ELF-1 (cell line): ENCODE measurements around the gene IRF4.

Experiments
- DNase-seq: peaks from one replicate; pipeline ENCODE4 v3.0.0-alpha.2; 2016; ENCODE audit warnings: low read depth, low spot score

The IRF4 gene

DNA sequence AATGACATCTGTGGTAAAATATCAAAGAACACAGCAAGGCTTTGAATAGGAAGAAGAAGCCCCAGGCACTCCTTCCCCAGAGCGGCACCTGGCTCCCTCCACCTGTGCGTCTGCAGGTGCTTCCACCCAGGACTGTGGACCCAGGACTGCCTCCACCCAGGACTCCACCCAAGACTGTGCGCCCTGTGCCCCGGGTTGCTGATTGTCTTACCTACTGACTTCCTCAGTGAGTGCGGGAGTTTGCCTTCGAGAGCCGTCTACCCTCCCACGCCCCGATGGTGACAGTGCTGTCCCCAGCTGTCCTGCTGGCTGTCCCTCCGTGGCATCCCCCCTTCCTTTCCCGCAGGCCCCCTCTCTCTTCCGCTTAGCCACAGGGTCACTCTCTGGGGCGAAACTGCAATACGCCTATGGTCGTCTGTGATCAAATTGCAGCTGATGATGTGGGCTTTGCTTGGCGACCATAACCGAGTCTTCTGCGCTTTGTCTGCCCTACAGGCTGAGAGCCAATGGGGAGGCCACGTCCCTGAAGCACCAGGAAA, 52.1 kb downstream of the IRF4 start:
- no peak for DNase-seq

DNA sequence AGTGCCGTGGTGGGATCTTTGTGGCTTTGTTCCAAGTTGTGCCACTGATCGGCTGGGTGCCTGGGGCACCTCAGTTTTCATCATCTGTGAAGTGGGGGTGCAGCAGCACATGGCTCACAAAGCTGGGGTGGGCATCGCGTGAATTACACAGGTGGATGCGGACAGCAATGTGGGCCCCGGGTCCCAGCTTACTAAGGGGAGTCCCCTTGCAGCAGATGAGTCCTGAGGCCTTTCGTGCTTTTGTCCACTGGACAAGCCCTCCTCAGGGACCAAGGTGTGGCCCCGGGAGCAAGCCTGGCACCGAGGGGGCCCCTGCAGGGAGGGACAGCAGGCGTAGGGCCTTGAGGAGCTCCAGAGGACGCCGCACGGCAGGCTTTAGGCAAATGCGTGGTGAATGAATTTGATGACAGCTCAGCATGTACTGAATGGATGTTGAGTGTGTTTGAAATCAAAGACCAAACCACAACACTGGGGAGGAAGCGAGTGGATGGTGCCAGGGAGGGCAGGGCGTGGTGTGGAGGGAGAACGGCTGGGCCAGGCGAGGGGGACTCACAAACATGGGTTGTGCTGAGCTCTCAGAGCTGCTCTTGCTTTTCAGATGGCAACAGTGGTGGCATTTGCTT, 53.2 kb downstream of the IRF4 start:
- DNase-seq = no peak

DNA sequence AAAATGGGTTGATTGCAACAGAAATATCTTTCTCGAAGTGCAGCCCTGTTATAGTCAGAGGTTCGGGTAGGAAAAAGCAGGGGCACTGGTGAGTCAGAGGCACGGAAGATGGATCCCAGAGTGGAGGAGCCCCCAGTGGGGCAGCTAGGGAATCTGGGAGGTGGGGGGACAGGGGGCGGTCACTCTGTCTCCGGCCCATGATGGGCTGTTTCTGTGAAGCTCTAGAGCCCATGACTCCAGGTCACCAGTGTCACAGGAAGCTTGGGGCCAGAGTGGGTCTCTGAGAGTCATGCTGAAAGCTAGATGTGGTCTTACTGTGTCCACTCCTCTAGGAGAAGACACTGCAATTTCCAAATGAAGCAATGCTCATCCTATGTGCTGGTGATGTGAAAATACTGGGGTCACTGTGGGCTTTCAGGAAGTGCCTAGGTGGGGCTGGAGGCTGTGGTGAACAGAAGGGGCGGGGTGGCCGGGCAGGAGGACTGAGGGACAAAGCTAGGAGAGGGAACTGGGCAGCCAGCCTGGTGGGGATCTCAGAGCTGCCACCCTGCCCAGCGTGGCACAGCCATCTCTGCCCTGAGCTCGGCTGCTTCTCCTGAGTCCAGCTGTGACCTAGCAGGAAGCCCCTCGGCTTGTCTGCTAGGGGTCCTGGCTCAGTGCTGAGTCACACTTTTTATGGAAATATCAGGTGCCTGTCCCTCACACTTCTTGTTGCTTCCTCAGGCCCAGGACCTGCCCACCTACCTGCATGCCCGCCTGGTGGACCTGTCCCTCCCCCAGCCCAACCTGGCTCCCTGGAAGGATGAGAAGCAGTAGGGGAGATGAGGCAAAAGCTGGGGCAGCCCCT, 54.2 kb downstream of the IRF4 start:
- DNase-seq = no peak

DNA sequence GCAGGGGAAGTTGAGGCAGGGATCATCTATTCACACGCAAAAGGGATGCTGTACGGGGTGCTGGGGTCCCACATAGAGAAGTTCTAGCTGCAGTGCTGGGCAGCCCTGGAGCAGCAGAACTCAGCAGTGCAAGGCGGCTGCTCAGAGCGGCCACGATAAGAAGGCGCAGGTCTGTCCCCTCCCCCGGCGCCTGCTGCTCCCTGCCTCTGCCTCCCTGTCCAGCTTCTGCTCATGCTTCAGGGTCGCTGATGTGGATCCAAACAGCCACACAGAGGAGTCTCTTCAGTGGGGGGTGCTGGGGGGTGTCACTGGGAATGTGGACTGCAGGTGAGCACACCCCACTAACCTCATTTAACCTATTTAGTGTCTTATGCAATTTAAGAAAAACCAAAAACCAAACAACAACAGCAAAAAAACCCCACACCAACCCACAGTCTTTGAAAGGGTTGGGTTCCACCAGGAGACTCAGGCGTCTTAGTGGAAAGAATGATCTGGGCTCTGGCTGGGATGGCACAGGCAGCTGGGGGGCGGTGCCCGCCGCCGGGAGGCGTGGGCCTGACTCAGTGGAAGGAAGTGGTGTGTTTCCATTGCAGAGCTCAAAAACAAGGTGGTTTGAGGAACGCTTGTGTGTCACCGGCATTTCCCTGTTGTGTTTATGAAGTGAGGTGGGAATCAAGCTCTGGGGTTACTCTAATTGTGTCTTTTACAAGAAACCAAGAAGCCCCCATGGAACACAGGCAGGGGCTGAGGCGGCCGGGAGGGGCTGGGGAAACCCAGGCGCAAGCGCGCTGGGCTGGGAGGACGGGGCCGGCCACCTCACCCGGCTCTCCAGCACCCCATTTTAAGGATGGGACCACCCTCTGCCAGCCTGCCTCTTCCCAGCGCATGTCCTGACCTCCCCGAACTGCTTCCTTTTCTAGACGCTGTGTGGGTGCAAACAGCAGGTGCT, 55.1 kb downstream of the IRF4 start:
- no peak for DNase-seq

DNA sequence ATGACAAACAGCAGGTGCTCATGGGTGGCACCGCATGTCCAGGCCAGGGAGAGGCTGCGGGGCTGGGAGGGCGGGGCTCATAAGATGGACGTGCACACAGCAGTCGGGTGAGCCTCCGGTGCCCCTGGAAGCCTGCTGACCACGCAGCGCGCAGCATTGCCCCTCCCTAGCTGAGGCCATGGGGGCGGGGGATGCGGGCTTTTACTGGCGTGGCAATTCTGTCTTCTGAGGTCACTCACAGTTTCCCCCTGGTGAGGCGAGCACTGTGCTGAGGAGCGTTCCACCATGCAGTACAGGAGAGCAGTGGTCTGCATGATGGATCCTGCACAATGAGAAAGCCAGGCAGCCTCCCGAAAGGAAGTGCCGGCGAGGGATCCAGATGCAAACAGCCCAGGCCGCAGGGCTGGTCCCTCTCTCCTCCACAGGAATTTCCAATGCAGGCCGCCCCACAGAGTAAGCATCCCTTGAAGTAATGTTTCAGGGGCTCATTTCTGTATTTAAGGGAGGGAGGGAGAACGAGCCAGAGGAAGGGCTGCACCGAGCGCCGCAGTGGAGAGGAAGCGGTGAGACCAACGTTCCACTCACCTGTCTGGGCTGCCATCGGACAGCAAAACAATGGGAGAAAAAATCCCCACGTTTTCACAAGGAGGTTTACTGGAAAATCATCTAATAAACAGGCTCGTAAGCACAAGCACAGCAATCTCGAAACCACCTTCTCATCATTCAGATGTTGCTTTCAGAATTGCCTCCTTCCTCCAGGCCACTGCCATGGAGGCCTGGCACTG, 56.0 kb downstream of the IRF4 start:
- no peak for DNase-seq

DNA sequence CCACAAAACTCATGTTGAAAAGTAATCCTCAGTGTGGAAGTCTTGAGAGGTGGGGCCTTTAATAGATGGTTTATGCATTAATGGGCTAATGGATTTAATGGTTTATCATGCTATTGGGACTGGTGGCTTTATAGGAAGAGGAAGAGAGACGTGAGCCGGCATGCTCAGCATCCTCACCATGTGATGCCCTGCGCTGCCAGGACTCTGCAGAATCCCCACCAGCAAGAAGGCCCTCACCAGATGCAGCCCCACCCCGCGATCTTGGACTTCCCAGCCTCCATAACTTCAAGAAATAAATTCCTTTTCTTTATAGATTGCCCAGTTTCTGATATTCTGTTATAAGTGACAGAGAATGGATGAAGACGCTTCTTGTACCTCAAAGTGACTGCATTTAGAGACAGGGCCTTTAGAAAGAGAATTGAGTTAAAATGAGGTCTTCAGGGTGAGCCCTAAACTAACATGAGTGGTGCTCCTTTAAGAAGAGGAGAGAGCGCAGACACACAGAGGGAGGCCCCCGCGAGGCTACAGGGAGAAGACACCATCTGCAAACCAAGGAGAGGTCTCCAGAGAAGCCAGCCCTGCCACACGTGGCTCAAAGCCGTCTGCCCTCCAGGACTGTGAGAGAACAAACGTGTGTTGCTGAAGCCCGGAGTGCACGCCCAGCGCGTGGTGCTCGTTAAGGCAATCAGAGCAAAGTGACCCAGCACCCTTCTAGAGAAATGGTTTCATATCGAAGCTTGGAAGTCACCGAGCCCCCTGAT, 56.9 kb downstream of the IRF4 start:
- DNase-seq = no peak

DNA sequence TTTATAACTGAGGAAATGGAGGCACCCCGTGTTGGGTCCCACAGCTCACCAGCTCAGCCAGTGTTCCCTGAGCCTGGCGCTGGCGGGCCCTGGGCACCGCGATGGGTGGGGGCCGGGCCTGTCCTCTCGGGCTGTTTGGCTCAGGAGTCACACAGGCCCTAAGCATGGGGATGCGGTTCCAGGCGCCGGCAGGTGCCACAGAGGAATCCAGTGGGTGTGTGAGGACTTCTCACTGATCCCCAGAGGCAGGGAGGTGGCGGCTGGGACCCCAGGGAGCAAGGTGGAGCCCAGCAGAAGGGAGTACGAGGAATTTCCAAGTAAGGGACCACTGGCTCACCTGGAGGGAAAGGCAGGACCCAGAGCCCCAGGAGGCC, 57.5 kb downstream of the IRF4 start:
- DNase-seq = no peak

DNA sequence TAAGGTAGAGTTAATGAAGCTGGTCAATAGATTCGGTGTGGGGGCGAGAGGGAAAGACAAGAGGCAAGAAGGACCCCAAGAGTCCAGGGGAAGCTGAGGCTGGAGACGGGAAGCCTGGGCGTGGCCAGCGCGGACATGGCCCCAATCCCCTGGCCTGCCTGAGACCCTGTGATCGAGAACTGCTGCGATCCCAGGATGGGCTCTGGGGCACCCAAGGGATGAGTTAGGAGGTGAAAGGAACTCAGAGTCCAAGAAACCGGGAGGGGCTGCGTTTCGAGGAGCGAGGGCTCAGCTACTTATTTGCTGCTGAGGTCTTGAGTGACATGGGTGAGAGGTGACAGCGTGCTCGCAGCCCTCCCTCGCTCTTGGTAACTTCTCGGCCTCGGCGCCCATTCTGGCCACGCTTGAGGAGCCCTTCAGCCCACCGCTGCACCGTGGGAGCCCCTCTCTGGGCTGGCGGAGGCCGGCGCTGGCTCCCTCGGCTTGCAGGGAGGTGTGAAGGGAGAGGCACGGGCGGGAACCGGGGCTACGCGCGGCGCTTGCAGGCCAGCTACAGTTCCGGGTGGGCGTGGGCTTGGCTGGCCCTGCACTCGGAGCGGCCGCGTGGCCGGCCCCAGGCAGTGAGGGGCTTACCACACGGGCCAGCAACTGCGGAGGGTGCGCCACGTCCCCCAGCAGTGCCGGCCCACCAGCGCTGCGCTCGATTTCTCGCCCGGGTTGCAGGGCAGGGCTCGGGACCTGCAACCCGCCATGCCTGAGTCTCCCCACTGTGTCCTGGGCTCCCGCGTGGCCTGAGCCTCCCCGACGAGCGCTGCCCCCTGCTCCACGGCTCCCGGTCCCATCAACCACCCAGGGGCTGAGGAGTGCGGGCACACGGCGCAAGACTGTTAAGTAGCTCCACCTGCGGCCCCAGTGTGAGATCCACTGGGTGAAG, 58.2 kb downstream of the IRF4 start:
- no peak for DNase-seq

DNA sequence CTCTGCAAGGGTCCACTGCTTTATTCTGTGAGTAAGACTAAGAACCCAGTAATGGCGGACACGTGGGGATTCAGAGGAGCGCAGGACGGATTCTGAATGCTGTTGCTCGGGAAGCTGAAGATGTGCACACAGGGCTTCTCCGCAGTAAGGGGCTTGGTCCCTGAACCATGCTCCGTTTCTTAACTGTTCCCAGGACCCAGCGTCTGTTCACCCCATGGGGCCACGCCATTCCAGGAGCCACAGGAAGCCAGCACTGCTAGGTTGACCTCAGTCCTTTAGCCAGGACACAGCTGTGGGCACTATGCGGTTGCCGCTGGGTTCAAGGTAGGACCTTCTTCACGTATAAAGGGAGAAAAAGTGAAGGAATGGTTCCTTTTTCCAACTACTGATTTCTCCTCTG, 59.8 kb downstream of the IRF4 start:
- no peak for DNase-seq

DNA sequence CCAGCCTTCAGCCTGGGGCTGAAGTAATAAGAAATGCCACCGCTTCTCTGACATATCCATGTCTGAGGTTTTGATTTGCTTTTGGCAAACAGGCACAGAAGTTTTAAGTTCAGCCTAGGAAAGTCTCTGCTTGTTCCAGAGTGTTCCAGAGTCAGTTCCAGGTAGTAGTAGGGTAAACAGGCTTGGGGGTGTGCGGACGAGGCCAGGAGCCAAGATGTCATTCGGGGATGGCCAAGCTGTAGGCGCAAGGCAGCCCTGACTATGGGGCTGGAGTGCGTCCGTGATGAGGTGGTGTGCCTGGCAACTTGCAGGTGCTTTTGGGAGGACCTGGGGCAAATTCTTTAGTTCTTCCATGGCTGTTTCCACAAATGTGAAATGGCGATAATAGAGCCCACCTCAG, 60.3 kb downstream of the IRF4 start:
- DNase-seq = no peak

DNA sequence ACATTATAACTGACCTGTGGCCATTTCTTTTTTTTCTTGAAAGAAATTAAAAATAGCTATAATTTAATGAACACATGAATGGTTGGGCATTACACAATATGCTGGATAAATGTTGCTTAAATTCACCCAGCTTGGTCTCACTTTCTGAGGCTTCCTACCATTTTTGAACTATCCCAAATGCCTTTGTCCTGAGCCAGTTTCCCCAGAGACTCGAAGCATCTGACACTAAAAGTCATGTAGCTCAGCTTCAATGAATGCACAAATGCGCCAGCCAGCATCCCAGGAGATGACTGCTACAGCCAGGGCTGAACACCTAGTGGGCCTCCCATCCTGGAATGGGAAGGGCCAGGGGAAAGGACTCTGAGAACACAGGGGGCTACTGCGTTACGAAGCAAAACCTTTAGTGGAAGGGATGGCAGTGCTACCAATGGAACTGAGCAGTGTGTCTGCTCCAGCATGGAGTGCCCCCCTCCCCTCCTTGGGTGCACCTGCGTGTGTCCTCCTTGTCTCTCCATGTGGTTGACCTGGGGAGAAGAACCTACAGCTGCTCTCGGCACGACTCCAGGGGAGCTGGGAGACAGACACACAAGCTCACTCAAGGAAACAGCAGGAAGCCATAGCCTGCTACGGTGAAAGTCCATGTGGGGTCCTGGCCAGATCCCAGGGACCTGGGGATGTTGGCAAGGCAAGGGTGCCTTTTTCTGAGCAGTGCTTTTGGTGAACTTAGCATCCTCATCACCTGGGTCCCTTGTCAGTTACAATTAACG, 60.9 kb downstream of the IRF4 start:
- DNase-seq = no peak

DNA sequence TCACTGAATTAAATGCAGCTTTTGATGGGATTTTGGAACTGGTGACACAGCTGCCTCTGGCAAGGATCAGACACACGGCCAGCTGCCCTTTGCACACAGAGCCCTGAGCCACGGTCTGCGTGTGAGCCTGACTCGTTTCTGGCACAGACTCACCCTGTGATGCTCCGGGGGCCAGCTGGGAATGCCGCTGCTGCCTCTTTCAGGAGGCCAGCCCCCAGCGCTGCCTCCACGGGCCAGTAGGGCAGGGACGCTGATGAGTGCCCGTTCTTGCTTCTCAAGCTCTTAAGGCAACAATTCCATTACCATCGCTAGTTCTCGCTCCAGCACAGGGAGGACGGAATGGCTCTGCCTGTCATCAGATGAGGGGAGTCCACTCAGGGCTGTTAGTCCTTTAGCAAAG, 61.6 kb downstream of the IRF4 start:
- no peak for DNase-seq

DNA sequence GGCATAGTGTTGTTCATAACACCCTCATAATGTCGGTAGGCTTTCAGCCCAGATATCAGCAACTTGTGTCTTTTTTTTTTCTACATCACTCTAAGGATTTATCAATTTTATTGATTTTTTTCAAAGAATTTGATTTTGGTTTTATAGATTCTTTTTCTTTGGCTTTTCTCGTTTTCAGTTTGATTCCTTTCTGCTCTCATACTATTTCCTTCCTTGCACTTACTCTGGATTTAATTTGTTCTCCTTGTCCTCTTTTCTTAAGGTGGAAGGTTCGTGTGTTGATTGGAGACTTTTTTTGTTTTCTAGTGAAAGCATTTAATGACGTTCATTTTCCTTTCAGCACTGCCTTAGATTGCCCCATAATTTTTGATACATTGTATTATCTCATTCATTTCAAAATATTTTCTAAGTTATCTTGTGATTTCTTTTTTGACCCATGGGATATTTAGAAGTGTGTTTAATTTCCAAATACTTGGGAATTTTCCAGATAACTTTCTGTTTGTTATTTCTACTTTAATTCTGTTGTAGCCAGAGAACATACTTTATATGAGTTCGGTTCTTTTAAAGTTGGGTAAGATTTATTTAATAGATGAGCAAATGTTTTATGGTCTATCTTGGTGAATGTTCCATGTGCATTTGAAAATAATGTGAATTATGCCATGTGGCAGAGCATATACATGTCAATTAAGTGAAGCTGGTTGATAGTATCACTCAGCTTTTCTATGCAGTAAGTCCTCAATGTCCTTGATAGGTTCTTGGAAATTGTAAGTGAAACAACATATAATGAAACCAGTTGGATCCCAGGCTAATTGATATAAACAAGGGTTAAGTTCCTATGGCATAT, 62.8 kb downstream of the IRF4 start:
- no peak for DNase-seq

DNA sequence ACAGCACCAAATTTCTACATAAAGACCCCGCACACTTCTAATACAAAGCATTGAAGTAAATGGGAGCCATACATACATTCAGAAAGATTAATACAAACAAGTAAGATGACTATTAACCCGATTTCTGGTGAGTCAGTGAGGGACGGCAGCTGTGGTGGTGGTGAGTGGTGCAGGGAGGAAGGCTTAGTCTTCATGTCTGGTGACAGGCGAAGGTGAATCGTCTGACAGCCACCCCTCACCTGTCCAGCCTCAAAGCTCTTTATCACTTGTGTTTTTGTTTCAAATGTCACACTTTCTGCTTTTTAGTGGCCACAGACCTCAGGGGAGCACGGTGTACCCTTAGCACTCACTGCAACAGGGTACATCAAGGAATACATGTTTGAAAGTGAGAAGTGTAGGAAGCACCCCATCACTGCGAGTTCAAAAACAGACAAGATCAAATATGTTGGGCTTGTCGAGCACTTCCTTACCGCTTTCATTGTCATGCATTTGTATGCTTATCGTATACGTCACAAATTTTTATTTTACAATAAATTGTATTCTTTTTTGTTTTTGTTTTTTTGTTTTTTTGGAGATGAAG, 63.5 kb downstream of the IRF4 start:
- DNase-seq = no peak

DNA sequence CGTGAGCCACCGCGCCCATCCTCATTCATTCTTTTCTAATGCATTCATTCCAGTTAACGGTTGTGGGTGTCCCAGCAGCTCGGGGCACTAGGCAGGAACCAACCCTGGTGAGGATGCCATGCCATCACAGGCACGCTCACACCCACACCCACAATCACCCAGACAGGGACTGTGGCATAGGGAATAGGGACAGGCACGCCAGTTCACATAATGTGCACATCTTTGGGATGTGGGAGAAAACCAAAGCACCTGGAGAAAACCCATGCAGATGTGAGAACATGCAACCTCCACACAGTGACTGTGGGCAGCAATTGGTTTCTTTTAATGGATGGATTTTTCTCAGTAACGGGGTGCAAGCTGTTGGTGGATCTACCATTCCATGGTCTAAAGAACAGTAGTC, 64.3 kb downstream of the IRF4 start:
- no peak for DNase-seq

DNA sequence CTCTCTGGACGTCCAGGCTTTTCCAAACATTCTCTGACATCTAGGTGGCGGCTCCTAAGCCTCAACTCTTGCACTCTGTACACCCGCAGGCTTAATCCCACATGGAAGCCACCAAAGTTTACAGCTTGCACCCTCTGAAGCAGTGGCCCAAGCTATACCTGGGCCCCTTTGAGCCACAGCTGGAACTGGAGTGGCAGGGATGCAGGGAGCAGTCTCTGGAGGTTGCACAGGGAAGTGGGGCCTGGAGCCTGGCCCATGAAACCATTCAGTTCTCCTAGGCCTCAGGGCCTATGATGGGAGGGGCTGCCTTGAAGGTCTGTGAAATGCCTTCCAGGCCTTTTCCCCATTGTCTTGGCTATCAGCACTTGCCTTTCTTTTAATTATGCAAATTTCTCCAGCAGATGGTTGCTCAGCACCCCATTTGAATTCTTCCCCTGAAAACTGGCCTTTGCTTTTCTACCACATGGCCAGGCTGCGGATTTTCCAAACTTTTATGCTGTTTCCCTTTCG, 64.9 kb downstream of the IRF4 start:
- DNase-seq = peak; percentile 82

DNA sequence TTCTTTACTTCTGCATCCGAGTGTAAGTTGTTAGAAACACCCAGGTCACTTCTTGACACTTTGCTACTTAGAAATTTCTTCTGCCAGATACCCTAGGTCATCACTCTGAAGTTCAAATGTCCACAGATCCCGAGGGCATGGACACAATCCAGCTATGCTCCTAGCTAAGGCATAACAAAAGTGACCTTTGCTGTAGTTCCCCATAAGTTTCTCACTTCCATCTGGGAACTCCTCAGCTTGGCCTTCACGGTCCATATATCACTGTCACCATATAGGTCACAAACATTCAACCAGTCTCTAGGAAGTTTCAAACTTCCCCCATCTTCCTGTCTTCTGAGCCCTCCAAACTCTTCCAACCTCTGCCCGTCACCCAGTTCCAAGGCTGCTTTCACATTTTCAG, 65.3 kb downstream of the IRF4 start:
- DNase-seq = no peak
